H1 (cell line): ENCODE measurements around the gene DNAJC11. TPM values are rescaled to one million over a fixed set of nuclear protein-coding genes. Genes with fewer than 3 reads are reported as not detected.

Source experiments
- CTCF ChIA-PET: fragments of 300-600 bp; sonication (Branson Sonifier 250); formaldehyde crosslinking; loops from one replicate; lab custom pipeline; 2021; ENCODE audit not compliant: partially characterized antibody; lab: Charles Lee
- POLR2A ChIA-PET: fragments of 300-600 bp; sonication (Branson Sonifier 250); formaldehyde crosslinking; loops from one replicate; lab custom pipeline; 2021; ENCODE audit warnings: inconsistent platforms; ENCODE audit not compliant: partially characterized antibody; lab: Charles Lee
- DNase-seq, 2 experiments: peaks; one replicate each; pipeline versions ENCODE4 v3.0.0 to v3.0.0-alpha.2; 2010 to 2022; ENCODE audit warnings: low spot score in 2 of 2, low read depth in 1 of 2, mixed read lengths in 1 of 2
- FAIRE-seq: peaks from 2 replicates; lab custom pipeline; 2011; peaks lifted over from hg19 to GRCh38; lab: Jason Lieb, UNC
- H2AFZ ChIP-seq: 2 replicates; pipeline ENCODE4 v1.8.1; 2012; ENCODE audit warnings: low read length, inconsistent platforms
- H2AK5ac ChIP-seq: 2 replicates; pipeline ENCODE4 v1.6.1; 2013; ENCODE audit warnings: low read depth, low read length
- H2BK120ac ChIP-seq: replicated peaks from 2 replicates; pipeline ENCODE3; 2013; ENCODE audit warnings: low read depth, low read length, inconsistent platforms
- H2BK12ac ChIP-seq: 2 replicates; pipeline ENCODE4 v1.6.1; 2013; ENCODE audit warnings: low read depth, low read length
- H2BK15ac ChIP-seq: 2 replicates; pipeline ENCODE4 v1.6.1; 2013; ENCODE audit warnings: low read length
- H2BK20ac ChIP-seq: 2 replicates; pipeline ENCODE4 v1.6.1; 2013; ENCODE audit warnings: low read length
- H2BK5ac ChIP-seq: 2 replicates; pipeline ENCODE4 v1.6.1; 2013; ENCODE audit warnings: low read depth, low read length
- H3K14ac ChIP-seq: 2 replicates; pipeline ENCODE4 v1.6.1; 2013; ENCODE audit warnings: inconsistent platforms; ENCODE audit not compliant: insufficient read length
- H3K18ac ChIP-seq: 2 replicates; pipeline ENCODE4 v1.6.1; 2013; ENCODE audit warnings: low read length; ENCODE audit errors: extremely low read depth
- H3K23ac ChIP-seq: 2 replicates; pipeline ENCODE4 v1.6.1; 2013; ENCODE audit warnings: inconsistent platforms; ENCODE audit not compliant: insufficient read length
- H3K23me2 ChIP-seq: 2 replicates; pipeline ENCODE4 v1.6.1; 2013; ENCODE audit warnings: low read depth, low read length
- H3K27ac ChIP-seq: 2 replicates; pipeline ENCODE4 v1.6.1; 2011; ENCODE audit warnings: low read depth, low read length, inconsistent platforms
- H3K27me3 ChIP-seq, 4 experiments: replicated peaks in 1 of 4; 1 replicate in 1 of 4; 2 replicates in 3 of 4; pipeline versions ENCODE4 v1.6.1 to v1.8.1; 2011 to 2013; ENCODE audit warnings: low read length in 3 of 4, mild to moderate bottlenecking in 3 of 4, inconsistent platforms in 2 of 4, mixed read lengths in 2 of 4, moderate library complexity in 1 of 4; ENCODE audit not compliant: control insufficient read depth in 3 of 4, insufficient read depth in 3 of 4; ENCODE audit errors: extremely low read depth in 1 of 4
- H3K36me3 ChIP-seq, 4 experiments: 2 replicates each; pipeline versions ENCODE4 v1.6.1 to v1.8.1; 2011 to 2013; ENCODE audit warnings: mild to moderate bottlenecking in 4 of 4, low read length in 3 of 4, moderate library complexity in 2 of 4, control low read depth in 1 of 4, inconsistent platforms in 1 of 4; ENCODE audit not compliant: insufficient read depth in 4 of 4, control insufficient read depth in 2 of 4
- H3K4ac ChIP-seq: replicated peaks from 2 replicates; pipeline ENCODE3; 2013; ENCODE audit warnings: low read length, low read depth, mixed read lengths, inconsistent platforms; ENCODE audit not compliant: insufficient read length
- H3K4me1 ChIP-seq, 4 experiments: replicated peaks in 1 of 4; 1 replicate in 1 of 4; 2 replicates in 3 of 4; pipeline versions ENCODE4 v1.6.1 to v1.8.1; 2011 to 2013; ENCODE audit warnings: low read length in 3 of 4, inconsistent platforms in 2 of 4, mixed read lengths in 1 of 4; ENCODE audit not compliant: insufficient read depth in 4 of 4, control insufficient read depth in 3 of 4
- H3K4me2 ChIP-seq, 2 experiments: 2 replicates each; pipeline versions ENCODE4 v1.6.1 to v1.8.1; 2011 to 2013; ENCODE audit warnings: low read depth in 2 of 2, low read length in 2 of 2, control low read depth in 1 of 2, inconsistent platforms in 1 of 2, mild to moderate bottlenecking in 1 of 2; ENCODE audit not compliant: insufficient read depth in 1 of 2
- H3K4me3 ChIP-seq, 4 experiments: fragments of 200-600, 300-600 bp in 1 of 4; sonication (generic), shearing (Covaris generic), sonication (Bioruptor Twin) in 1 of 4; 2 replicates each; pipeline versions ENCODE4 v1.5.1 to v1.8.1; 2011 to 2016; ENCODE audit warnings: low read length in 4 of 4, low read depth in 3 of 4, control low read depth in 2 of 4, inconsistent platforms in 2 of 4, mild to moderate bottlenecking in 2 of 4, mixed read lengths in 1 of 4, moderate library complexity in 1 of 4; ENCODE audit not compliant: insufficient read depth in 2 of 4; ENCODE audit errors: extremely low read depth in 1 of 4
- H3K56ac ChIP-seq: replicated peaks from 2 replicates; pipeline ENCODE3; 2013; ENCODE audit warnings: low read depth, mild to moderate bottlenecking, mixed read lengths, low read length, inconsistent platforms; ENCODE audit not compliant: insufficient read length
- H3K79me1 ChIP-seq: 2 replicates; pipeline ENCODE4 v1.6.1; 2013; ENCODE audit warnings: low read depth, low read length, control low read depth
- H3K79me2 ChIP-seq, 2 experiments: 2 replicates each; pipeline versions ENCODE4 v1.6.1 to v1.8.1; 2012 to 2013; ENCODE audit warnings: low read length in 2 of 2, mild to moderate bottlenecking in 2 of 2, inconsistent platforms in 1 of 2; ENCODE audit not compliant: insufficient read depth in 2 of 2, control insufficient read depth in 1 of 2
- H3K9ac ChIP-seq, 4 experiments: replicated peaks in 1 of 4; 1 replicate in 1 of 4; 2 replicates in 3 of 4; pipeline versions ENCODE4 v1.6.1 to v1.8.1; 2011 to 2013; ENCODE audit warnings: low read depth in 3 of 4, low read length in 3 of 4, control low read depth in 2 of 4, mild to moderate bottlenecking in 2 of 4, moderate library complexity in 2 of 4, inconsistent platforms in 1 of 4; ENCODE audit errors: extremely low read depth in 1 of 4
- H3K9me3 ChIP-seq, 2 experiments: 2 replicates each; pipeline versions ENCODE4 v1.6.1 to v1.8.1; 2012 to 2013; ENCODE audit warnings: mild to moderate bottlenecking in 2 of 2, moderate library complexity in 2 of 2, control low read depth in 1 of 2, inconsistent platforms in 1 of 2, low read depth in 1 of 2, low read length in 1 of 2, mixed read lengths in 1 of 2; ENCODE audit not compliant: insufficient read depth in 2 of 2
- H4K20me1 ChIP-seq, 2 experiments: replicated peaks in 1 of 2; 2 replicates each; pipeline versions ENCODE3 to v1.8.1; 2011 to 2013; ENCODE audit warnings: inconsistent platforms in 2 of 2, low read length in 2 of 2, mild to moderate bottlenecking in 1 of 2; ENCODE audit not compliant: insufficient read depth in 2 of 2, control insufficient read depth in 1 of 2
- H4K5ac ChIP-seq: 2 replicates; pipeline ENCODE4 v1.6.1; 2013; ENCODE audit warnings: low read length, low read depth, mixed read lengths, inconsistent platforms; ENCODE audit not compliant: insufficient read length
- H4K8ac ChIP-seq: 2 replicates; pipeline ENCODE4 v1.8.0; 2013; ENCODE audit warnings: mild to moderate bottlenecking, moderate library complexity, low read length, inconsistent platforms; ENCODE audit not compliant: insufficient read depth; ENCODE audit errors: extremely low read depth
- H4K91ac ChIP-seq: replicated peaks from 2 replicates; pipeline ENCODE3; 2013; ENCODE audit warnings: low read length, mixed read lengths, inconsistent platforms; ENCODE audit not compliant: insufficient read length
- CHD1 ChIP-seq: IDR thresholded peaks from 2 replicates; pipeline ENCODE4 v1.6.1; 2012; ENCODE audit warnings: low read depth, low read length, improper control_type of control experiment
- FOSL1 ChIP-seq: IDR thresholded peaks from 2 replicates; pipeline ENCODE4 v1.6.1; 2011; ENCODE audit warnings: mild to moderate bottlenecking, low read depth, low read length, moderate library complexity; ENCODE audit not compliant: insufficient read depth
- HDAC2 ChIP-seq, 2 experiments: fragments of 300-600 bp in 1 of 2; sonication (generic) in 1 of 2; IDR thresholded peaks; 2 replicates each; pipeline ENCODE4 v1.6.1; 2011 to 2012; ENCODE audit warnings: low read depth in 2 of 2, low read length in 2 of 2, mild to moderate bottlenecking in 2 of 2, moderate library complexity in 2 of 2, borderline replicate concordance in 1 of 2, inconsistent platforms in 1 of 2
- HDAC6 ChIP-seq: IDR thresholded peaks from one replicate; pipeline ENCODE4 v1.7.1; 2012; ENCODE audit warnings: low read depth, mild to moderate bottlenecking, inconsistent platforms, low read length, moderate library complexity
- KDM1A ChIP-seq: fragments of 200-600, 300-600 bp; sonication (generic); IDR thresholded peaks from 2 replicates; pipeline ENCODE4 v1.7.1; 2016; ENCODE audit warnings: mild to moderate bottlenecking, low read length, borderline replicate concordance
- KDM5A ChIP-seq: fragments of 200-600 bp; IDR thresholded peaks from 2 replicates; pipeline ENCODE4 v1.7.1; 2012; ENCODE audit warnings: mild to moderate bottlenecking, low read length, inconsistent platforms, mixed read lengths
- MAFK ChIP-seq: IDR thresholded peaks from 2 replicates; pipeline ENCODE4 v1.6.1; 2012; ENCODE audit warnings: low read depth, mild to moderate bottlenecking, improper control_type of control experiment, low read length
- NRF1 ChIP-seq: IDR thresholded peaks from 2 replicates; pipeline ENCODE4 v1.6.1; 2011; ENCODE audit warnings: mild to moderate bottlenecking, low read depth, low read length, improper control_type of control experiment
- POLR2A ChIP-seq, 2 experiments: IDR thresholded peaks; 1 replicate in 1 of 2; 2 replicates in 1 of 2; pipeline ENCODE4 v1.6.1; 2011; ENCODE audit warnings: low read depth in 2 of 2, low read length in 2 of 2, mild to moderate bottlenecking in 2 of 2; ENCODE audit errors: control extremely low read depth in 1 of 2
- RAD21 ChIP-seq, 2 experiments: IDR thresholded peaks in 1 of 2; conservative IDR thresholded peaks in 1 of 2; 2 replicates each; pipeline ENCODE4 v1.6.1; 2011; ENCODE audit warnings: low read depth in 2 of 2, low read length in 2 of 2, improper control_type of control experiment in 1 of 2, inconsistent platforms in 1 of 2, mild to moderate bottlenecking in 1 of 2, moderate library complexity in 1 of 2
- RFX5 ChIP-seq: IDR thresholded peaks from 2 replicates; pipeline ENCODE4 v1.6.1; 2011; ENCODE audit warnings: low read depth, low read length, improper control_type of control experiment, borderline replicate concordance
- SIN3A ChIP-seq, 2 experiments: IDR thresholded peaks in 1 of 2; conservative IDR thresholded peaks in 1 of 2; 2 replicates each; pipeline ENCODE4 v1.6.1; 2011 to 2012; ENCODE audit warnings: low read length in 2 of 2, improper control_type of control experiment in 1 of 2, low read depth in 1 of 2, mild to moderate bottlenecking in 1 of 2
- SRF ChIP-seq: IDR thresholded peaks from 2 replicates; pipeline ENCODE4 v1.6.1; 2011; ENCODE audit warnings: mild to moderate bottlenecking, low read depth, low read length, moderate library complexity
- TBP ChIP-seq: IDR thresholded peaks from 2 replicates; pipeline ENCODE4 v1.6.1; 2011; ENCODE audit warnings: low read depth, low read length, improper control_type of control experiment
- WGBS, 2 experiments: shearing (Covaris generic) in 1 of 2; methylation state at CpG; one replicate each; pipeline versions ENCODE4 v1.1.6 to v1.1.7; 2013 to 2015; ENCODE audit warnings: low lambda C conversion rate in 2 of 2, mixed read lengths in 2 of 2, inconsistent platforms in 1 of 2, low coverage in 1 of 2, missing lambda C conversion rate in 1 of 2; ENCODE audit not compliant: insufficient replicate concordance in 2 of 2, insufficient coverage in 1 of 2, insufficient read length in 1 of 2; ENCODE audit errors: extremely low coverage in 1 of 2, missing lambda C conversion rate in 1 of 2; 5-methylcytosine and 5-hydroxymethylcytosine counted together
- polyA plus RNA-seq, 7 experiments: library from polyadenylated mRNA; depleted of rRNA in 3 of 7; stranded (reverse) in 5 of 7; unstranded in 2 of 7; fragments of >200 nt in 5 of 7; fragments of 200-250 nt in 2 of 7; gene quantifications; 1 replicate in 5 of 7; 2 replicates in 1 of 7; 4 replicates in 1 of 7; pipeline versions ENCODE4 v1.2.1 to v1.2.3, GENCODE V29; 2011 to 2013; ENCODE audit warnings: missing spikeins in 2 of 7, mixed read lengths in 2 of 7
- total RNA-seq: library from RNA; stranded (reverse); fragmentation: NEBNext Ultra II Directional; extraction: Animal tissue kit (Norgen Biotek cat#: 25700); gene quantifications from 2 replicates; pipeline ENCODE4 v1.2.1, GENCODE V29; 2021

The DNAJC11 gene
- total and polyA plus RNA-seq, 2 of the 8 experiments (the other 6 are each of a cell fraction or from before 2014, with no cell fraction given), result 43.9 to 90.9 TPM

DNA sequence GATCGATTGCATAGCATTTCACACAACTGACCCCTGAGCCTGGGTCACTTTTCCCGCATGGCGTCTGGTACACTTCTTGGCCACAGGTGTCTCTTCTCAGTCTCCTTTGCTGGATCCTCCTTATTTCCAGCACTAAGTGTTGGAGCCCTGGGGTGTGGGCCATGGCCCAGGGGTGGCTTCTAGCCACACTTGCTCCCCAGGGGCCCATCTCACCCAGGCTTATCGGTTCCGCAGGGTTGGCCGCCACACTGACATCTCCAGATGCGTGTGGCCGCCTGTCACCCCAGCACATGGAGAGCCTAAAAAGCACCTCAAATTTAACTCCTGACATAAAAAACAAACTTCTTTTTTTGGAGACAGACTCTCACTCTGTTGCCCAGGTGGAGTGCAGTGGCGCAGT is 74.6 kb downstream of the DNAJC11 start:
- peaks cover 0 to 28% (median 9%) of the 10 kb centered on the region in 4 experiments; a peak in 7 of 8 replicates for H3K36me3 ChIP-seq
- TF ChIP-seq HDAC2 (IDR thresholded peaks at IDR 0.05; ENCODE audit: borderline replicate concordance in 1 of 2, low read depth in 2 of 2, low read length in 2 of 2), result no peak
- no peak for TF ChIP-seq TBP
- no peak for TF ChIP-seq MAFK
- TF ChIP-seq RFX5, result no peak
- TF ChIP-seq CHD1, result no peak
- no peak for TF ChIP-seq KDM5A
- no peak for TF ChIP-seq SIN3A (conservative IDR thresholded peaks at IDR 0.05 in 1 of 2, IDR thresholded peaks at IDR 0.05 in 1 of 2; ENCODE audit: low read depth in 1 of 2, low read length in 2 of 2)
- TF ChIP-seq RAD21 (IDR thresholded peaks at IDR 0.05 in 1 of 2, conservative IDR thresholded peaks at IDR 0.05 in 1 of 2; ENCODE audit: low read depth in 2 of 2, low read length in 2 of 2), result no peak
- no peak for TF ChIP-seq FOSL1
- TF ChIP-seq KDM1A, result no peak
- no peak for TF ChIP-seq HDAC6
- TF ChIP-seq NRF1, result no peak
- TF ChIP-seq POLR2A (IDR thresholded peaks at IDR 0.05; ENCODE audit: control extremely low read depth in 1 of 2, low read depth in 2 of 2, low read length in 2 of 2), result no peak
- no peak for TF ChIP-seq SRF

More for the DNA sequence above, 74.6 kb downstream of the DNAJC11 start:
- Histone ChIP-seq H3K18ac (no peak overlapping the region), H4K20me1 (peaks cover 5 to 14% of the 10 kb centered on the region in 2 experiments), H3K4ac (no peak overlapping the region), H3K27ac (no peak overlapping the region), H4K91ac (no peak overlapping the region), H3K9me3 (no peaks in the 10 kb centered on the region), H3K79me1 (peaks cover 2% of the 10 kb centered on the region; the same call in 1 of the 2 replicates), H3K14ac (no peak overlapping the region), H3K4me1 (0 out of 7 replicates have a peak, but pooled peaks cover 0 to 2% (median 0%) of the 10 kb centered on the region in 4 experiments), H3K9ac (no peak overlapping the region), H2BK15ac (no peak overlapping the region), H2BK12ac (no peak overlapping the region), H2AFZ (no peak overlapping the region), H4K8ac (no peak overlapping the region), H3K27me3 (no peaks in the 10 kb centered on the region), H3K56ac (no peak overlapping the region), H2AK5ac (no peak overlapping the region), H3K4me2 (no peak overlapping the region), H2BK20ac (no peak overlapping the region), H3K4me3 (no peak overlapping the region), H3K23me2 (no peaks in the 10 kb centered on the region; the same call in 1 of the 2 replicates), H2BK5ac (no peak overlapping the region), H3K23ac (no peak overlapping the region), H3K79me2 (peaks cover 0 to 20% of the 10 kb centered on the region in 2 experiments; a peak in 3 of 4 replicates), H4K5ac (no peak overlapping the region), H2BK120ac (no peak overlapping the region)
- CTCF ChIA-PET, result interaction anchor here (0.7 to 2.7 kb wide), 3 partner anchors 10 to 416 kb away, joined by 3 to 10 read pairs (median 3); no protein-coding TSS in a partner anchor
- POLR2A ChIA-PET, result interaction anchor here (1.0 to 14.3 kb wide), 2 partner anchors 27 to 76 kb away, joined by 3 to 175 read pairs; partner anchors contain the start of gene KLHL21
- DNase-seq, result no peak
- 97% methylated on average over 9 of the region's 9 CpGs; no CpG with 5 or more reads in 1 of the 2 experiments for WGBS, 2 experiments
- FAIRE-seq, result no peak
